Left ventricle myocardium inferior (tissue), 1 donor: ENCODE results near the gene PRXL2C. TPM values are rescaled to one million over a fixed set of nuclear protein-coding genes. Genes with fewer than 3 reads are reported as not detected.

Experiments used
- DNase-seq: peaks from one replicate; pipeline ENCODE4 v3.0.0-alpha.2; 2020
- H3K27ac ChIP-seq: fragments of 200-600 bp; replicated peaks from 2 replicates; pipeline ENCODE4 v1.8.0; 2021
- H3K27me3 ChIP-seq: fragments of 200-600 bp; 2 replicates; pipeline ENCODE4 v1.8.0; 2021; ENCODE audit warnings: low read depth
- H3K36me3 ChIP-seq: fragments of 200-600 bp; 2 replicates; pipeline ENCODE4 v1.8.0; 2021
- H3K4me1 ChIP-seq: fragments of 200-600 bp; 2 replicates; pipeline ENCODE4 v1.8.0; 2021
- H3K4me3 ChIP-seq: fragments of 200-600 bp; 2 replicates; pipeline ENCODE4 v1.8.0; 2021; ENCODE audit warnings: mild to moderate bottlenecking, moderate library complexity
- H3K9me3 ChIP-seq: fragments of 200-600 bp; replicated peaks from 2 replicates; pipeline ENCODE4 v1.8.0; 2021
- intact Hi-C: fragments of 100-400 bp; cut with micrococcal nuclease; formaldehyde crosslinking; loops from one replicate; pipeline ENCODE4 v1.11.0; 2022
- total RNA-seq: library from RNA; stranded (reverse); fragmentation: NEBNext Ultra II Directional; extraction: Animal tissue kit (Norgen Biotek cat#: 25700); gene quantifications from one replicate; pipeline ENCODE4 v1.2.1, GENCODE V29; 2021
- TF ChIP-seq, protein P1 (sequence below): fragments of 200-600 bp; IDR thresholded peaks from 2 replicates; pipeline ENCODE4 v1.8.0; 2021; ENCODE audit warnings: antibody characterized with exemption, mild to moderate bottlenecking, borderline replicate concordance
- donor health status: DM: no; HTN: yes; CAD: no; lungs with severe emphysema.

The PRXL2C gene
- total RNA-seq, 1 donor from 2014 or later: 26.8 TPM

DNA sequence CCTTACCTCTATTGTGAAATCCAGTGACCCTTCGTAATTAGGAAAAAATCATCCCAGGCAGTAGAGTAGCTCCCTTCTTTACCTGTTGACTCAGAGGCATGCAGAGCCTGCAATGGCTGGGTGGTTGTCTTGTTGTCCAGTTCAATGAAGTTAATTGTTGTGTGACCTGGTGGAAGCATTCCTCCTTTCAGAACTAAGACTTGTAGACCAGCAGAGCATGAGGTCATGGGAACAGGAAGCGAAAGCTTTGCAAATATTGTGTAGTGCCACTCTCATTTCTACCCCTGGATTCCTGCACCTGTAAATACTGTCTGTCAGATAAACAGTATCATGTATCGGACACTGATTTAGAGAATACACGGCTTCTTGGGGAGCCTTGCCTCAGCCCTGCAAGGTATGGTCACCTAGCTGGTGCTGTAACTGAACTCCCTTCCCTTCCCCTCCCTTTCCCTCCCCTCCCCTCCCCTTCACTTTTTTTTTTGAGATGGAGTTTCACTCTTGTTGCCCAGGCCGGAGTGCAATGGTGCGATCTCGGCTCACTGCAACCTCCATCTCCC lies 5.7 kb upstream of the PRXL2C start:
- peaks cover 18% of the 10 kb centered on the region for H3K4me1 ChIP-seq

DNA sequence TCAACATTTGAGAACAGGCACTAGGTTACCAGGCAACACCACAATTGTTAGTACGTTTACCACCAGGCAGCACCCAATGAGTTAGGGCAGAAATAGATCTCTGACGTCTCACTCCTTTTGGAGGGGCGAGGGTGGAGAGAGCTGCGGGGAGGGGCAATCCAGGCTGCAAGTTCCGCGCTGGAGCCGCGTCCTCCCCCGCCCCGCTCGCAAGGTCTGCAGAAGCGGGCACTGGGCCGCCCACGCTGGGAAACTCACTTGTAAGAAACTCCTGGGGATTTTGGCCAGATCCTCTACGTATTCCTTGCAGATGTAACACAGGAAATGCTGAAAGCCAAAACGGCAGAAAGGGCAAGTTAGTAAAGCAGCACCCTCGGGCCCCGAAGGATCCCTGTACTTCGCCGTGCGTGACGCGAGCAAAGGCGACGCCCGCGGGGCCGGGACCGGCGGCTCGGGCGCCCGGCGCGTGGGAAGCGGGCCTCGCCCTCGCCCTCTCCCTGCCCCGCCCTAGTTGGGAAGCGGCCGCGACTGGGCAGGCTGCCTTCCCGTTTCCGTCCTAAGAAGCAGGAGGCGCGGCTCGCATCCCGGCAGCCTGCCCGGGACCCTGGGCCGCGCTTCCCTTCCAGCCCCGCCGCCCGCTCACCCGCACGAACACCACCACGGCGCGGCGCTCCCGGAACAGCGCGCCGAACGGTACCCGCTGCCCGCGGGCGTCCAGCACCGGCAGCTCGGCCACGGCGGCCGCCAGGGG lies 493 bp downstream of the PRXL2C start:
- Histone ChIP-seq H3K4me1 (peaks cover 54% of the 10 kb centered on the region), H3K36me3 (peaks cover 32% of the 10 kb centered on the region), H3K4me3 (peak overlapping the region; percentile 73), H3K27ac (peak overlapping the region; percentile 99), H3K9me3 (no peaks in the 10 kb centered on the region), H3K27me3 (no peaks in the 10 kb centered on the region)
- TF ChIP-seq, protein P1, sequence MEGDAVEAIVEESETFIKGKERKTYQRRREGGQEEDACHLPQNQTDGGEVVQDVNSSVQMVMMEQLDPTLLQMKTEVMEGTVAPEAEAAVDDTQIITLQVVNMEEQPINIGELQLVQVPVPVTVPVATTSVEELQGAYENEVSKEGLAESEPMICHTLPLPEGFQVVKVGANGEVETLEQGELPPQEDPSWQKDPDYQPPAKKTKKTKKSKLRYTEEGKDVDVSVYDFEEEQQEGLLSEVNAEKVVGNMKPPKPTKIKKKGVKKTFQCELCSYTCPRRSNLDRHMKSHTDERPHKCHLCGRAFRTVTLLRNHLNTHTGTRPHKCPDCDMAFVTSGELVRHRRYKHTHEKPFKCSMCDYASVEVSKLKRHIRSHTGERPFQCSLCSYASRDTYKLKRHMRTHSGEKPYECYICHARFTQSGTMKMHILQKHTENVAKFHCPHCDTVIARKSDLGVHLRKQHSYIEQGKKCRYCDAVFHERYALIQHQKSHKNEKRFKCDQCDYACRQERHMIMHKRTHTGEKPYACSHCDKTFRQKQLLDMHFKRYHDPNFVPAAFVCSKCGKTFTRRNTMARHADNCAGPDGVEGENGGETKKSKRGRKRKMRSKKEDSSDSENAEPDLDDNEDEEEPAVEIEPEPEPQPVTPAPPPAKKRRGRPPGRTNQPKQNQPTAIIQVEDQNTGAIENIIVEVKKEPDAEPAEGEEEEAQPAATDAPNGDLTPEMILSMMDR: peak; percentile 31
- peak; percentile 88 for DNase-seq
- intact Hi-C loops: no loop called here

More for the DNA sequence above, 5.7 kb upstream of the PRXL2C start:
- TF ChIP-seq, protein P1: no peak
- intact Hi-C loops: loop anchor here (10.0 kb wide), 1 partner anchor 336 kb away; no protein-coding TSS in a partner anchor
- Histone ChIP-seq H3K9me3 (no peaks in the 10 kb centered on the region), H3K27ac (no peak overlapping the region), H3K36me3 (no peaks in the 10 kb centered on the region), H3K4me3 (no peak overlapping the region), H3K27me3 (no peaks in the 10 kb centered on the region)
- DNase-seq: no peak

GRCh38 chr9:96651626-96652025 lies 3.5 kb downstream of the PRXL2C start:
- H3K4me1 ChIP-seq: peaks cover 50% of the 10 kb centered on the region
- intact Hi-C loops: no loop called here

DNA sequence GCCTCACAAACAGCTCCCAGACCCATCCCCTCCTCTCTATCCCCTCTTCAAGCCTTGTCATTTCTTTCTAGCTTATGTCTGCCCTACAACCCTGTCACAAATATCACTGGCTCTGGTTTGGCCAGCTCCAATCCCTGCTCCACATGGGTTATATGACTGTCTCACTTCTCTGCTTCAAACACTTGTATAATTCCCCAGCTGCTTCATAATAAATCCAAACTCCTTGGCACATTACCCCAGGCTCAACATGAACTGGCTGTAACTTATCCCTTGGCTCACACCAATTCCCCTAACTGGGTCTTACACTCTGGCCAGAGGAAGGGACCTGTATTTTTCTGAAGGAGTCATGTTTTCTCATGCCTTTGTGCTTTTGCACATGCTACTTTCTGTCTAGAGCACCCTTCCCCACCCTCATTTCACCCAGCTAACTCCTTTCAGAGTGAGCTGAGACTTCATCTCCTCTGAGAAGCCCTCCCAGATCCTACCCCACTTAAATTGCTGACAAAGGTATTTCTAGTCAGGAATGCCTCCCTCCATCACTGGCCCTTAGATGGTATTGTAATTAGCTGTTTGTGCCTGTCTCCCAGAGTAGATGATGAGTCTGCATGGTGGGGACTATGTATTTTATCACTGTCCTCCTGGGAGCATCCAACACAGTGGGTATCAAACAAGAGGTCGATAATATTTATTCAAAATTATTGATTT lies 5.3 kb downstream of the PRXL2C start:
- peaks cover 80% of the 10 kb centered on the region for H3K36me3 ChIP-seq
- H3K27me3 ChIP-seq: no peaks in the 10 kb centered on the region
- peaks cover 38% of the 10 kb centered on the region for H3K4me1 ChIP-seq
- no peaks in the 10 kb centered on the region for H3K9me3 ChIP-seq
- intact Hi-C loops: no loop called here
- no peak for DNase-seq
- no peak overlapping the region for H3K4me3 ChIP-seq
- TF ChIP-seq, protein P1: no peak
- peak overlapping the region; percentile 6 for H3K27ac ChIP-seq

More at GRCh38 chr9:96651626-96652025, 3.5 kb downstream of the PRXL2C start:
- no peak for DNase-seq
- Histone ChIP-seq H3K9me3 (no peaks in the 10 kb centered on the region), H3K36me3 (peaks cover 62% of the 10 kb centered on the region), H3K27me3 (no peaks in the 10 kb centered on the region), H3K4me3 (no peak overlapping the region), H3K27ac (no peak overlapping the region)
- TF ChIP-seq, protein P1: peak; percentile 26

- no peak for DNase-seq
- Histone ChIP-seq H3K36me3 (peaks cover 96% of the 10 kb centered on the region), H3K4me1 (peaks cover 19% of the 10 kb centered on the region), H3K27ac (no peak overlapping the region), H3K27me3 (no peaks in the 10 kb centered on the region), H3K4me3 (no peak overlapping the region), H3K9me3 (no peaks in the 10 kb centered on the region)
- TF ChIP-seq, protein P1: no peak
- intact Hi-C loops: no loop called here
These were observed 8.8 kb downstream of the PRXL2C start for GRCh38 chr9:96646081-96646991.
